GM21529 (cell line): ENCODE data around the gene OPN1LW.
A peak's percentile ranks its signal among the peaks of the same experiment; 100 is the strongest.
"Not testable (repeated sequence)": the region's sequence is repeated elsewhere in the genome, so short reads cannot be mapped to it uniquely, and the experiment has no call there.

ENCODE experiments used
- ATAC-seq: cut with Tn5 transposase; IDR thresholded peaks from one replicate; pipeline ENCODE4 v1.9.1; 2021; ENCODE audit not compliant: unreplicated experiment

The OPN1LW gene

DNA sequence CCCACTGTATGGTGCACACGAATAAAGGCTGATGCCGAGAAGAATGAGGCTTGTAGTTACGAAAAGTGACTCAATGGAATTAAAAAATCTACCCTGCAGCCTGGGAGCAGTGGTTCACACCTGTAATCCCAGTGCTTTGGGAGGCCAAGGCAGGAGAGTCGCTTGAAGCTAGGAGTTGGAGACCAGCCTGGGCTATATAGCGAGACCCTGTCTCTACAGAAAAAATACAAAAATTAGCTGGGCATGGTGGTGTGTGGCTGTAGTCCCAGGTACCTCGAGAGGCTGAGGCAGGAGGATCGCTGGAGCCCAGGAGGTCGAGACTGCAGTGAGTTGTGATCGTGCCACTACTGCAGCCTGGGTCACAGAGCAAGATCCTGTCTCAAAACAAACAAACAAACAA, 11.7 kb upstream of the OPN1LW start:
- ATAC-seq: no peak

DNA sequence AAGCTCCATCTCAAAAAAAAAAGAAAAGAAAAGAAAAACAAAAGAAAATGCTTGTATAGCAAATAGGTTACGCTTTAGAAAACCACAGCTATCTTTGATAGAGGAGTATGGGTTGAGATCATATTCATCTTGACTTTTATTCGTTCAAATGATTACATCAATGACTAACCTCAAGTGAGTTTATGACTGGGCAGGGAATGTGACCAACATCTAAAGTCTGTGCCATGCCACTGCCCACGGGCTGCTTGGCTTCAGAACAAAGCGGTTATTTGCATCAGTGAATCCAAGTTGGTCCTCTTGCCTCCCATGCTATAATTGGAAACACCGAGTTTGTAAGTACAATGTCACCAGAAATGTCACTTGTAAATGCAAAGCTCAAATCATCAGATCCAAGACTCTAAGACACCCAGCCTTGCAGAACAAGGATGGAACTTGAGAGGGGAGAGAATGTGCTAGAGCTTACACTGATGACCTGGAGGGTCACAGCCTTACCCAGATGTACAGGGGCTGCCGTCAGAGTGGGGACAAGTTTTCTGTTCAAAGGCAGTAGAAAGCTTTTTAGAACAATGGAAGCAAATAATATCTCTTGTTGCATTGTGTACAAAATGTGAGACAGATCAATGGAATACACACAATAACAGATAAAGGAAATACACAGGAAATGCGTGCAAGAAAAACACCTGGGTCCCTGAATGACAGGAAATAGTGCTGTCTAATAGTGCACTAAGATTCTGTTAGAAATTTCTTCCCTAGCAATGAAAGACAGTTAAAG, 8.4 kb upstream of the OPN1LW start:
- no peak for ATAC-seq

DNA sequence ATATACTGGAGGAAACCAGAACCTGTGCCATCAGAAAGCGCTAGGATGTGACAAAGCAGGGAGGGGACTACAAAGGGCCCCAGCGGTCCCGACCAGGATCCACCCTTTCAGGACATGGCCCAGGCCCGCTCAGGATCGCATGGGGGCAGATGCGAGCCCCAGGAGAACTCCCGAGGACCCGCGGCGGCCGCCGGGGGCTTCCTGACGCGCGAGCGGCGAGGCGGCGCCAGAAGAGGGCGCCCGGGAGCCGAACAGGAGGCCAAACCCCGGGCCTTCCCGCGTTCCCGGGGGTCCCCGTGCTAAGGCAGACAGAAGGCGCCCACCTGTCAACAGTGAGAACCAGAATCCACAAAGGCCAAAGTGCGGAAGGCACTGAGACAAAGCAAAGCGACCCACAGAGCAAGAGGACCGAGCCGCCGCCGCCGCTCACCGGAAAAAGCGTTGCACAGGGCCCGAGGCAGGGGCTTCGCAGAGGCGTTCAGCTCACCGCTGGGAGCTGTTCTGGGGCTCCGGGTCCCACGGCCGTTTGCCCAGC, 7.3 kb upstream of the OPN1LW start:
- ATAC-seq: no peak

DNA sequence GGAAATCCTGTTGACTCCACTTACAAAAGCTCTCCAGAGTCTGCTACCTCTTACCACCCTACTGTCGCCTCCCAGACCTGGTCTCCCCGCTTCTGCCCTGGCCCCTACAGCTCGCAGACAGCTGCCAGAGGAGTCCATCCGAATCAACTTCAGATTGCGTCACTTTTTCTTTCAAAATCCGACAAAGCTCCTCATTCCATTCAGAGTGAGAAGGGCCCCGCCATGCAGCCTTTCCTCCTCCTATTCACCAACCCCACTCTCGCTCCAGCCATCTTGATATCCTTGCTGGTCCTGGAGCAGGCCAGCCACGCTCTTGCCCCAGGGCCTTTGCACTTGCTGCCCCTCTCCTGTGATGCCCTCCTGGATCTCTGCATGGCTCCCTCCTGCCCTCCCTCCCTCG, 5.2 kb upstream of the OPN1LW start:
- no peak for ATAC-seq

DNA sequence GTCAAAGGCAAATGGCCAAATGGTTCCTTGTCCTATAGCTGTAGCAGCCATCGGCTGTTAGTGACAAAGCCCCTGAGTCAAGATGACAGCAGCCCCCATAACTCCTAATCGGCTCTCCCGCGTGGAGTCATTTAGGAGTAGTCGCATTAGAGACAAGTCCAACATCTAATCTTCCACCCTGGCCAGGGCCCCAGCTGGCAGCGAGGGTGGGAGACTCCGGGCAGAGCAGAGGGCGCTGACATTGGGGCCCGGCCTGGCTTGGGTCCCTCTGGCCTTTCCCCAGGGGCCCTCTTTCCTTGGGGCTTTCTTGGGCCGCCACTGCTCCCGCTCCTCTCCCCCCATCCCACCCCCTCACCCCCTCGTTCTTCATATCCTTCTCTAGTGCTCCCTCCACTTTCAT, 3.8 kb upstream of the OPN1LW start:
- ATAC-seq: no peak

DNA sequence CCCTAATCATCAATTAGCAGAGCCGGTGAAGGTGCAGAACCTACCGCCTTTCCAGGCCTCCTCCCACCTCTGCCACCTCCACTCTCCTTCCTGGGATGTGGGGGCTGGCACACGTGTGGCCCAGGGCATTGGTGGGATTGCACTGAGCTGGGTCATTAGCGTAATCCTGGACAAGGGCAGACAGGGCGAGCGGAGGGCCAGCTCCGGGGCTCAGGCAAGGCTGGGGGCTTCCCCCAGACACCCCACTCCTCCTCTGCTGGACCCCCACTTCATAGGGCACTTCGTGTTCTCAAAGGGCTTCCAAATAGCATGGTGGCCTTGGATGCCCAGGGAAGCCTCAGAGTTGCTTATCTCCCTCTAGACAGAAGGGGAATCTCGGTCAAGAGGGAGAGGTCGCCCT, 3.3 kb upstream of the OPN1LW start:
- no peak for ATAC-seq

DNA sequence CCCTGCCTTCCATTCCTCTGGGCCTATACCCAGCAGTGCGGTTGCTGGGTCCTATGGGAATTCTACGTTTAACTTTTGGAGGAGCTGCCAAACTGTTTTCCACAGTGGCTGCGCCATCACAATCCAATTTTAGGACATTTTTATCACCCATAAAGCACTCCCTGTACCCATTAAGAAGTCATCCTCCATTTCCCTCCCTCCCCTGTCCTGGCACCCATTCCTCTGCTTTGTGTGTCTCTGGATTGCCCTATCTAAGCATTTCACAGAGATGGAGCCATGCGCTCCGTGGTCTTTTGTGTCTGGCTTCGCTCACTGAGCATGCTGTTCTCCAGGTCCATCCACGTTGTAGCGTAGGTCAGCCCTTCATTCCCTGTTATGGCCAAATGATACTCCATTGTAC, 1.7 kb upstream of the OPN1LW start:
- no peak for ATAC-seq

DNA sequence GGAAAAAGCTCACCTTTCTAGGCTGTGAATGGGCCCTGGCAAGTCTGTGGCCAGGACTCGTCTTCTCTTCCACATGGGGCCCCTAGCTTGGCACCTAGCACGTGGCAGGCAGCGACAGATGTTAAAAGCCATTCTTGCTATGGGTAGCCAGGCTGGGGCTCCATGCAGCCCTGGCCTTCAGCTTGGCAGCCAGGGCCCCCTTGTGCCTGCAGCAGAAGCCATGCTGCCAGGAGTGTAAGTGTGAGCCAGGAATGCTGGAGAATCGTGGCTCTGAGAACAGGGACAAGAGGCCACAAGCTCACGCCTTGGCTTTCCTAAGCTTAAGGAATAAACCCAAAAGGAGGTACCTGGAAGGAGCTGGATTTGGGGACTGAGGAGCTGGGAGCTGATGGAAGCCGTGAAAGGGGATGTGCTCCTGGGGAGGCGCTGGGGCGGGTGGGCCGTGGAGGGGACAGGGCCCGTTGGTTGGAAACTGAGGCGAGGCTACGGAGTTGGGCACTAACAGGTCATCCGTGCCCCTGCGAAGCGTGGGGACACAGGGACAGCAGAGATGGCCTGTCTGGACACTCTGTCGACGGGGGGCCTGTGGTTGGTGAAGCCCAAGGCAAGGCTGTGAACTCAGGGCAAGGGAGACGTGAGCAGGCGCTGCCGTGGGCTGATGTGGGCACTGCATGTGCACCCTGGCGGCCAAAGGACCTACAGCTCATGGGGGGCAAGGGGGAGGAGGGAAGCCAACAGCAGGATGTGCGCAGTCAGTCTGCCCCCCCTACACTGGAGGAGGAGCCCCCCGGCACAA, 895 bp upstream of the OPN1LW start:
- ATAC-seq: no peak

DNA sequence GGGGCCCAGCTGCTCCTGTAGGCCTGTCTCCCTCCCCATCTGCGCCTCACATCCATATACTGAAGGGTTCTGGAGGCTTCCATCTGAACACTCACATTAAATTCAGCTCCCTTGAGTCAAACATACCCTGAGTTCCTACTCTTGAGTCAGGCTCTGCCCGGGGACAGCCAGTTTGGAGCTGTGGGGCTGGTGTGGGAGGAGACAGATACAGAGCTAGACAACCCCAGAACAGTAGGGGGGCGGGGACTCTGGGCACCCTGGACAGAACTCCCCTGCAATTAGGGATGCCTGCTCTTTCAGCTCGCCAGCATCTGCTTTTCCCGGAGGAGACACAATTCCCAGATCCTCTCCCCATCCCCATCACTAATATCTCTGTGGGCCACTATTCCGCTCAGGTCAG, 7.0 kb downstream of the OPN1LW start:
- not testable (repeated sequence) for ATAC-seq

DNA sequence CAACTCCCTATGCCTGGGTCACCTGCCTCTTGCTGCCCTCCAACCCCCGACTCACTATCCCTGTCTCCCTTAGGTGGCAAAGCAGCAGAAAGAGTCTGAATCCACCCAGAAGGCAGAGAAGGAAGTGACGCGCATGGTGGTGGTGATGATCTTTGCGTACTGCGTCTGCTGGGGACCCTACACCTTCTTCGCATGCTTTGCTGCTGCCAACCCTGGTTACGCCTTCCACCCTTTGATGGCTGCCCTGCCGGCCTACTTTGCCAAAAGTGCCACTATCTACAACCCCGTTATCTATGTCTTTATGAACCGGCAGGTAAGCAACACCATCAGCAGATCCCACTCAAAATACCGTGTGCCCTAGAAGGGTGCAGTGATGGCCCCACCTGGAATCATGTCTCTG, 12.2 kb downstream of the OPN1LW start:
- ATAC-seq: not testable (repeated sequence)

DNA sequence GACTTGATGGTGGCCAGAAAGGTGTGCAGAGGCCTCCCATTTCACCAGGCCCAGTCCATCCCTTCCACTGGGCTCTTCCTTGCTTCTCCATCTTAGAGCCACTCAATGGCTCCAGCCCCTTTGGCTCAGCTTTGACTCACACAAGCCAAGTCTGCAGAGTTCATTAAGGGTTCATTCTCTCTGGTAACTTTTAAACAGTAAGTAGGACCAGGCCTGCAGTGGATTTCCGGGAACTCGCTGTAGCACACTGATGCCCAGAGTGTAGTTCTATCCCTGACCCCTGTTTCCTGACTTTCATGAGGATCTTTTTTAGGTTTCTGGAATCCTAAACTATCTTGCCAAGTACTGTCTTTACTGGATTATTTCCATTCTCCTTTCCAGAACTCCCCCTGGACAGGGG, 13.2 kb downstream of the OPN1LW start:
- ATAC-seq: not testable (repeated sequence)

DNA sequence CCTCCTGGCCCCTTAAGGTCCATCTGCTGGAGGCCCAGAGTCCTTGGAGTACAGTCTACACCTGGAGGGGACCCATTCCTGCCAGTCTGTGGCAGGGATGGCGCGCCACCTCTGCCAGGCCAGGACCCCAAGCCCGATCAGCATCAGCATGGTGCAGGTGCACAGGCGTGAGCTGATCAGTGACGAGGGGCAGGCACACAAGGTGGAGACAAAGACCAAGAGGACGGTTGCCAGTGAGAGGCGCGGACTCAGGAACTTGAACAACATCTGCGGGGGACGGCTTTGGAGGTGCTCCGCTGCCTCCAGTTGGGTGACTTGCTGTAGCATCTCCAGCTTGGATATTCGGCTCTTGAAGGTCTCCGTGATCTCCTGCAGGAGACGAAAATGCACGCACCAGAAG, 15.3 kb downstream of the OPN1LW start:
- ATAC-seq: not testable (repeated sequence)

DNA sequence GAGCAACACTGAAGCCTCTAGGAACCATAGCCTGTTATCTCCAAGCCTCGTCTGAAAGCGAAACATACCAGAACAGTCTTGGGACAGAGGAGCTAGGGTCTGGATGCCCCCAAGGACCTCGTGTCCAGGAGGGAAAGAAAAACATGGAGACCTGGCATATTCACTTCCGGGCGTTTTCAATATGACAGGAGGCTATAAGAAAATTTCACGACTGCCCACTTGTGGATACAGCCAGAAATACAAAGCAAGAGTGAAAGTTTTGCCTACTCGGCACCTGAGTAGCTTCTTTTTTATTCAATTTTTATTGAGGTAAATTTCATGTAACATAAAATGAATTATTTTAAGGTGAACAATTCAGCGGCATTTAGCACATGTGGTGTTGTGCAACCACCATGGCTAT, 20.9 kb downstream of the OPN1LW start:
- ATAC-seq: not testable (repeated sequence)

DNA sequence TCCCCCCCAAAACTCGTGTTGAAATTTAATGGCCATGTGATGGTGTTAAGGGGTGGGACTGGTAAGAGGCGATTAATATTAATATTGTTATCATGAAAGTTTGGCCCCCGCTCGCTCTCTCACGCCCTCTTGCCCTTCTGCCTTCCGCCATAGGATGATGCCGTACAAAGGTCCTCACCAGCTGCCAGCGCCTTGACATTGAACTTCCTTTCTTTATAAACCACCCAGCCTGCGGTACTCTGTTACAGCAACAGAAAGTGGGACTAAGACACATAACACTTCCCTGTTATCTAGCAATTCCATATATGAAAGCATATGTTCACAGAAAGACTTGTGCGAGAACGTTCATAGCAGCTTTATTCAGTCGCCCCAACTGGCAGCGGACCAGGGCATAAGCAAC, 24.3 kb downstream of the OPN1LW start:
- ATAC-seq: not testable (repeated sequence)

DNA sequence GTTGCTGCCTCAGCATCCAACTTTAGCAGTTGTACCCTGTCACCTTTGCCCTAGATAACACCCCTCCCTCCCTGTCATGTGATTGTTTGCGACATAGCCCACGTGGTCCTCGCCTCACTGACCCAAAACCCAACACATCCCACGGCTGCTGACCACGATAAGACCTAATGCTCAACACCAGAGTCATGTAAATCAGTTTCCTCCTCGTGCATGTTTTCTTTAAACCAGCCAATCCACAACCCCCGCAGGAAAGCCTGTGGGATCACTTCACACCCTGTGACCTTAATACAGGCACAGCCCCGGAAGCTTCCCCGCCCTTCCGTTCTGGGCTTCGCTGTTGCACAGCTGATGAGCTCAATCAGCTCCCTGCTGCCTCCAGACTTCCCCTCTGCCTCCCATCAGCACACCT, 28.5 kb downstream of the OPN1LW start:
- peak; percentile 85 for ATAC-seq

DNA sequence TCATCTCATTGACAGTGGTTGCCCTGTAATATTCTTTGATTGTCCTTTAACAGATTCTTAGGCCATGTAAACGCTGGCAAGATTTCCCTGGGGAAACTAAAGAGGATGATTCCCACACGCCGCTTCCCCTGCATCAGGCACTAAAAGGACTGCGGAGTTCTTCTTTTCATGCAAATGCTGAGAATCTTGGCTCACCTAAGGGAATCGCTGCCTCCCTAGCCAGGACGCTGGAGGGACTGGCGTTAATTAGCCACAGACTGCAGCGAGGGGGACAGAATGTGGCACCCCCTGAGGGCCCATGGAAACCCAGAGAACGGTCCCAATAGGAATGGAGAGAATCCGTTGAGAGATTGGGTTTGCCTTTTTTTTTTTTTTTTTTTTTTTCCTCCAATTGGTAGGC, 30.3 kb downstream of the OPN1LW start:
- not testable (repeated sequence) for ATAC-seq

DNA sequence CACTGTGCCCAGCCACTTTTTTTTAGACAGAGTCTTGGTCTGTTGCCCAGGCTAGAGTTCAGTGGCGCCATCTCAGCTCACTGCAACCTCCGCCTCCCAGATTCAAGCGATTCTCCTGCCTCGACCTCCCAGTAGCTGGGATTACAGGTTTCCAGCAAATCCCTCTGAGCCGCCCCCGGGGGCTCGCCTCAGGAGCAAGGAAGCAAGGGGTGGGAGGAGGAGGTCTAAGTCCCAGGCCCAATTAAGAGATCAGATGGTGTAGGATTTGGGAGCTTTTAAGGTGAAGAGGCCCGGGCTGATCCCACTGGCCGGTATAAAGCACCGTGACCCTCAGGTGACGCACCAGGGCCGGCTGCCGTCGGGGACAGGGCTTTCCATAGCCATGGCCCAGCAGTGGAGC, 38.3 kb downstream of the OPN1LW start, which contains the start of gene OPN1MW:
OPN1MW (plus strand) TSS at position 301 of the 400 bp plus-strand sequence; CDS start at position 383, 82 bp downstream.
- ATAC-seq: not testable (repeated sequence)

DNA sequence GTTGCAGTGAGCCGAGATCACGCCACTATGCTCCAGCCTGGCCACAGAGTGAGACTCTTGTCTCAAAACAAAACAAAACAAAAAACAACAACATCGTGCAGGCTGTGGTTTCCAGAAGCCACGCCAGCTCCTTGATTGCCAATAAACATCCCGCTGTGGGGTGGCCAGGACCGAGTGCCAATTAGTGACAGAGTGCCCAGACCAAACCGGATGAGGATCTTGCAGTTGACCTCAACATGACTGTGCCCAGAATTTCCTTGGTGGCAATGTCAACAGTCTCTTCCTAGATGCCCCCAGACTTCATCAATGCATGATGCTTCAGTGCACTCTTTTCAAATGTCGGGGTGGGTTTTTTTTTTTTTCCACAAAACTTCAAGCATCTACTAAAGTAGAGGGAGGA, 39.8 kb downstream of the OPN1LW start:
- not testable (repeated sequence) for ATAC-seq

DNA sequence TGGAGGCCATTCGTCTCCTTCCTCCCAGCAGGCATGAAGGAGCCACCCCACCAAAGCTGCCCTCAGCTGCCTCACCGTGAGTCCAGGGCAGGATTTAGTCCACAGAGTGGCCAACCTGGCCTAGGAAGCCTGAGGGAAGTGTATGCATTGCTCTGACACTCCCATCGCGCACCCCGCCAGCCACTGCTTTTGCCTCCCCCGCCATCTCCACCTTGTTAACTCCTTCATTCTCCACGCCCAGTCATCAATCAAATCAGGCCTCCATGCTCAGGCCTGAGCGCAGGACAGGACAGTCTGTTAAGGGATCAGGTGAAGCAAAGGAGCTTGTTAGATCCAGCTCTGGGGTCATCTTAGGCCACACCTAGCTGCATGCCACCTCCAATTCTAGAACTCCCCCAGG, 48.8 kb downstream of the OPN1LW start:
- not testable (repeated sequence) for ATAC-seq

DNA sequence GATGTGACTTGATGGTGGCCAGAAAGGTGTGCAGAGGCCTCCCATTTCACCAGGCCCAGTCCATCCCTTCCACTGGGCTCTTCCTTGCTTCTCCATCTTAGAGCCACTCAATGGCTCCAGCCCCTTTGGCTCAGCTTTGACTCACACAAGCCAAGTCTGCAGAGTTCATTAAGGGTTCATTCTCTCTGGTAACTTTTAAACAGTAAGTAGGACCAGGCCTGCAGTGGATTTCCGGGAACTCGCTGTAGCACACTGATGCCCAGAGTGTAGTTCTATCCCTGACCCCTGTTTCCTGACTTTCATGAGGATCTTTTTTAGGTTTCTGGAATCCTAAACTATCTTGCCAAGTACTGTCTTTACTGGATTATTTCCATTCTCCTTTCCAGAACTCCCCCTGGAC, 50.3 kb downstream of the OPN1LW start:
- not testable (repeated sequence) for ATAC-seq

DNA sequence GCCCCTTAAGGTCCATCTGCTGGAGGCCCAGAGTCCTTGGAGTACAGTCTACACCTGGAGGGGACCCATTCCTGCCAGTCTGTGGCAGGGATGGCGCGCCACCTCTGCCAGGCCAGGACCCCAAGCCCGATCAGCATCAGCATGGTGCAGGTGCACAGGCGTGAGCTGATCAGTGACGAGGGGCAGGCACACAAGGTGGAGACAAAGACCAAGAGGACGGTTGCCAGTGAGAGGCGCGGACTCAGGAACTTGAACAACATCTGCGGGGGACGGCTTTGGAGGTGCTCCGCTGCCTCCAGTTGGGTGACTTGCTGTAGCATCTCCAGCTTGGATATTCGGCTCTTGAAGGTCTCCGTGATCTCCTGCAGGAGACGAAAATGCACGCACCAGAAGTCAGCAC, 52.4 kb downstream of the OPN1LW start:
- not testable (repeated sequence) for ATAC-seq
